ENCODE data around the gene CYP2U1.

CYP2U1 gene

GRCh38 chr4:107988763-107989035, 57.4 kb downstream of the CYP2U1 start:
- DNase-seq = no peak

DNA sequence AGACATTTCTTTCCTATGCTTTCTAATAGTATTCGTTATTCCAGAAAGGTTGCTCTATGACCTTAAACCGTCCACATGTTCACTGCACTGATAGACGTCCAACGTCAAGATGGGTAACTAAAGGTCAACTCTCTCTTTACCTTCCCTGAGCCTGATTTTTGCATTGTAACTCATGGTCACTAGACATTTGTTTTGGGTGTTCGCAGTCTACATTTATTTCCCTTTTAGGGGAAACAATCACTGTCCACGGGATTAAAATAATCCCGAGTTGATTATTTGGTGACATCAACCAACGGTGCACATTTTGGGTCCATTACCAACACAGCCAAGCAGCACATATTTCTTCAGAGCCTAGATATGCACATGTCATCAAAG, 57.8 kb downstream of the CYP2U1 start:
- DNase-seq = no peak

DNA sequence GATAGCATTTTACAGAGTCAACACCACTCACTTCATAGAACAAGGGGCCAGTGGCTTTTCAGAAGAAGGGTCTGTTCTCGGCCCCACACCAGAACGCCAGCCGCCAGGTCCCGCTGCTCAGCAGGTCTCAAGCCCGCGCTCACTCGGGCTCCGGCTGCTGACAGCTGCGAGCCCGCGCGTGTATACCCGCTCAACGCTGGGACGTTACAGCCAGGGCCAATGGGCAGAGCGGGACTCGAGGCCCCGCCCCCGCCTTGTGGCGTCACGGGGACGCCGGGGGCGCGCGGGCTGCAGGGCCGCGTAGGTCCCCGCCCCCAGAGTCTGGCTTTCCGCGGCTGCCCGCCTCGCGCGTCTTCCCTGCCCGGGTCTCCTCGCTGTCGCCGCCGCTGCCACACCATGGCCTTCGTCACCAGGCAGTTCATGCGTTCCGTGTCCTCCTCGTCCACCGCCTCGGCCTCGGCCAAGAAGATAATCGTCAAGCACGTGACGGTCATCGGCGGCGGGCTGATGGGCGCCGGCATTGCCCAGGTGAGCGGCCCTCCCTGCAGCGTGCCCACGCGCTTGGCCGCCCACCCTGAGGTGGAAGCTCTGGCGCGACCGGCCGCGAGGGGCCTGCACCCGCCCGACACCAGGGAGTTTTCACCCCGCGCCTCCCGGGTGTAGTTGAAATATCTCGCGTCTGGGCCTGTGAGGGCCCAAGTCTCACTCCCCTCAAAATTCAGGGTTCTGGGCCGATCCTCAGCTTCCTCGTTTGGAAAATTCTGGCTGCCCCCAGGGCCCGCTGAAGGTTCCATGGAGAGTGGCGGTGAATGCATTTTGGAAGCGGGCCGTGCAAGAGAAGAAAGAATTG, 58.4 kb downstream of the CYP2U1 start, which contains the start of gene HADH:
Gene HADH (plus strand): TSS at position 353 of the 850 bp plus-strand sequence. CDS start 44 bp downstream, at position 397.
- peak; percentile 95 for DNase-seq

- no peak for DNase-seq
These were observed 60.7 kb downstream of the CYP2U1 start for GRCh38 chr4:107991945-107992630.

GRCh38 chr4:107993969-107994368, 62.6 kb downstream of the CYP2U1 start:
- DNase-seq = no peak

DNA sequence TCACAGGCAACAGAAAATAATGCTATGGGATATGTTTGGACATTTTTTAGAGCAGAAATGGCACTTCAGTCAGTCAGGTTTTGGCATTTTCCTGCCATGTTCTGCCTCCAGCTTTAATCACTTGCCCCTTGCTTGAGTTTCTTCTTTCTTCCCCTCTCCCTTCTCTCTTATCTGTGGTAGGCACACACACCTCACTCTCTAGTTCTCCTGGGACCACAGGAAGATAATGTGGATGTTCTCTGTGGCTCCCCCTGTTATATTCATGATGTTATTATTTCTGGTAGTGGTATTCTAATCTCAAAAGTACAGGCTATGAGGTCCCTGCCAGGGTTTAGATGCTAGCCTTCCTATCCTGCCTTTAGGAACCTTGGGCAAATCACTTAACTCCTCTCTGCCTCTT, 63.5 kb downstream of the CYP2U1 start:
- no peak for DNase-seq

- no peak for DNase-seq
These were observed 65.8 kb downstream of the CYP2U1 start for GRCh38 chr4:107996949-107997788.

GRCh38 chr4:107997794-107998193, 66.4 kb downstream of the CYP2U1 start:
- no peak for DNase-seq

DNA sequence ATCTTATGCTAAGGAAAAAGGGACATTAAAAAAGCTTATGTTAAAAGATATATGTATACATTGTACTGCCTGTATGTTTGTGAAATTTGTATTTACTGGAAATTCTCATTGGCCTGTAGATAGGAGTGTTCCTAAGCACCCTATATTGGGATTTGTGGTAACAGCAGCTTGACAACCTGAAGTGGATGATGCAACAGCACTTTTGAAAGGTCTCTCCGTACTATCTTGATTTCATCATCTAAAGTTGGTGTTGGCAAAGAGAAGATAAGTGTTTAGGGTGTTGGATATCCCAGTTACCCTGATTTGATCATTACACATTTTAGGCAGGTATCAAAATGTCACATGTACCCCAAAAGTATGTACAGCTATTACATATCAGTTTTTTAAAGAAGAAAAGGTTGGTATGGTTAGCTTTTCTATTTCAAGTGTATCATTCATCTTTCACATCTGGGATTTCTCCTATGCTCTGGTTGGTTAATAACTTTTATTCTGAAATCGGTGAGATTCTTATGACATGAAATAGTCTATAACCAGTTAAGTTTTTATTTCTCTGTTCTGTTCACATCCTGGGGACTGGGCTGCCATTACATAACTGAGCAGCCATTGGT, 68.7 kb downstream of the CYP2U1 start:
- DNase-seq = no peak

GRCh38 chr4:108001540-108002135, 70.3 kb downstream of the CYP2U1 start:
- no peak for DNase-seq

Data from activated T-cell treated with anti-CD3 and anti-CD28 coated beads, Interleukin-2, amount 50 U/mL, for 1 hour (primary cell).